ENCODE results near the gene KCNN4. TPM values are rescaled to one million over a fixed set of nuclear protein-coding genes. Genes with fewer than 3 reads are reported as not detected.

The KCNN4 gene
- total RNA-seq, 1 donor from 2014 or later = 0.41 TPM

DNA sequence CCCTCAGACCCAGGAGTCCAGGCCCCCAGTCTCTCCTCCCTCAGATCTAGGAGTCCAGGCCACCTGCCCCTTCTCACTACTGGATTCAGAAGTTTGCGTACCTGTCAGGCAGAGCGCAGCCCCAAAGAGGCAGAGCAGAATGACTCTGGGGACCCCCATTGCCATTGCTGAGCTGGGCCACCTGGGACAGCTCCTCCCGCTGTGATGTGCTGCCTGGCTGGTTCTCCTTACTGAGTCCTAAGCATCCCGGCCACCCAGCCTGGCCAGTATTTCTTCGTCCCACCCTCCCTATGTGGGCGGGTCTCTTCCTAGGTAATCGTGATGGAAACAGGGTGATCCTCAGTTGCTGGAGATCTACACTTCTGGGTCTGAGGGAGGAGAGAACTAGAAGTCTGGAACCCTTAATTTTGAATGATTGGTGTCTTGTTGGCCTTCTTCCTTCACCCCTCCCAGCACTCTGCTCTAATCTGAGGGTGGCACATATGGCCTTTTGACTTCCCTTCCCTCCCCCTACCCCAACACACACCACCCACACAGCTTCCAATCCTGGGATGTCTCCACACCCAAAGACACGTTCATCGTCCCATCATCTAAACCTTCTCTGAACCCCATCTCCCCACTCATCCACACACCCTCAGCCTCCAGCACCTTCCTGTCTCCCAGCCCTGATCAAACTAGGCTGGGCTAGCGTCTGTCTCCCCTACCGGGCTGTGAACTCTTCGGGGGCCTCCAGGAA is 21.6 kb upstream of the KCNN4 start, which contains the start of gene LYPD5:
Gene LYPD5, minus strand, starts transcription at position 232 of the 736 bp plus-strand sequence. Its CDS starts 67 bp downstream, at position 165.
- ATAC-seq = no peak
- no peak for DNase-seq (ENCODE audit: missing footprints)
- intact Hi-C loops (cut with DNase I) = no loop called here

DNA sequence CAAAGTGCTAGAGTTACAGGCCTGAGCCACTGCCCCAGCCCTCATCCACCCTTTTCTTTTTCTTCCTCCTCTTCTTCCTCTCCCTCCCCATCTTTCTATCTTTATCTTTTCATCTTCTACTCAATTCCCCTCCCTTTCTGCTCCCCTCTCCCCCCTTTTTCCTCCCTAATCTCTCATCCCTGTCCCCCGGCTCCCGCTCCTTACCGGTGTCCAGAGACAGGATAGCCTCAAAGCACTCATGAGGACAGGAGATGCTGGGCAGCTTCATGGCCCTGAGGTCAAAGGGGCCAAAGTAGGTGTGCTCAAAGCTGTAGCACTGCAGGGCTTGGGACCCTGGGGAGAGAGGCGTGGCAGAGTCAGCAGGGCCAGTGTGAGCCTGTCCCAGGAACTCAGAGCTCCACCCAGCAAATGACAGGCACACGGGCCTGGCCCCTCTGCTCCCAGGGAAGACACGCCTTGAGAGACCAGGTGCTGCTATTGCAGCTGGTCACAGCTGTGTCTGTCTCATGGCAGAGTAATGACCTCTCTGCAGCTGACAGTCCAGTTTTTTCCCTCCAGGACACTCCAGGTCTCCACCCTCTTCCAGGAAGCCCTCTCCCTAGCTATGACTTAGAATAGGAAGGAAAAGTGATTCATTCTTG is 18.8 kb upstream of the KCNN4 start:
- DNase-seq (ENCODE audit: missing footprints) (no peak), ATAC-seq (no peak)
- intact Hi-C loops (cut with DNase I) = no loop called here

DNA sequence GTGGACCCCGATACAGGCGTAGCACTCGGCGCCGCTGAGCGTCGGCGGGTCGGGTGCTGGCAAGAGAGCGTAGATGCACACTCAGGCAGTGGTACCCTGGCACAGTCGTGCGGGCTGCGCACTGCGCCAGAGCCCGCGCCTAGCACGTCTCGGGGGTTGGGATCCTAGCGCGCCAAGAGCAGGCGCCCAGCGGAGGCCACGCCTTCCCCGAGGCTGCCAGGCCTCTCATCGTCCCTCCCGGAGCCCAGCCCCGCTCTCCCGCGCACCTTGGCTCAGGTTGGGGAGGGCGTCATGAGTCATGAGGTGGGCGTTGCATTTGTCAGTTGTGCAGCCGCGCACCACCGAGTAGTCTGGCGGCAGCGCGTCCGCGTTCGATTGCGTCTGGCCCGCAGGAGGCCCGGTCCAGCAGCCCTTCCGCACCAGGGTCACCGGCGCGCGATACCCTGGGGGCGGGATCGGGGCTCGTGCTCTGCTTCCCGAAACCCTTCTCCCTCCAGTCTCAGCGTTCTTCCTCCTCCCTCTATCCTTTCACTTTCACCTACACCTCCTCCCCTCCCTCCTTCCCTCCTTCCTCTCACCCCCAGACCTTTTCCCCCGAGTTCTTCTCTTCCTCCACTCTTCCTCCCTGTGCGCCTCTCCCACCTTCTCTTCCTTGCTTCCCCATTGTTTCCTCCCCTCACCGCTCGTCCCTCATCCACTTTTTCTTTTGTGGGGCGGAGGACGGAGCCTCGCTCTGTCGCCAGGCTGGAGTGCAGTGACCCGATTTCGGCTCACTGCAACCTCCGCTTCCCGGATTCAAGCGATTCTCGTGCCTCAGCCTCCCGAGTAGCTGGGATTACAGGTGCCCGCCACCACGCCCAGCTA is 18.0 kb upstream of the KCNN4 start:
- peak; percentile 42 for ATAC-seq
- no peak for DNase-seq (ENCODE audit: missing footprints)
- intact Hi-C loops (cut with DNase I) = no loop called here

DNA sequence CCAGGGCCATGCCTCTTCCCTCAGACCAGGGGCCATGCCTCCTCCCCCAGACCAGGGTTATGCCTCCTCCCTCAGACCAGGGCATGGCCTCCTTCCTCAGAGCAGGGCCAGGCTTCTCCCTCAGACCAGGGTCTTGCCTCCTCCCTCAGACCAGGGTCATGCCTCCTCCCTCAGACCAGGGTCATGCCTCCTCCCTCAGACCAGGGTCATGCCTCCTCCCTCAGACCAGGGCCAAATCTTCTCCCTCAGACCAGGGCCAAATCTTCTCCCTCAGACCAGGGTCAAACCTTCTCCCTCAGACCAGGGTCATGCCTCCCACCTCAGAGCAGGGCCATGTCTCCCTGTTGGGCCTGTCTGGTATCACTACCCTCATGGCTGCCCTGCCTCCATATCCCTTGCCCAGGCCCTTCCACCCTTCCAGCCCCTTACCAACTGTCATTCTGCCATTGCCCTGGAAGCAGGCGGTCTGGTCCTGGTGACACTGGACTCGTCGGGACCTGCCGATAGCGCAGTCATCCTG is 17.3 kb upstream of the KCNN4 start:
- no peak for ATAC-seq
- intact Hi-C loops (cut with DNase I) = no loop called here
- no peak for DNase-seq (ENCODE audit: missing footprints)

DNA sequence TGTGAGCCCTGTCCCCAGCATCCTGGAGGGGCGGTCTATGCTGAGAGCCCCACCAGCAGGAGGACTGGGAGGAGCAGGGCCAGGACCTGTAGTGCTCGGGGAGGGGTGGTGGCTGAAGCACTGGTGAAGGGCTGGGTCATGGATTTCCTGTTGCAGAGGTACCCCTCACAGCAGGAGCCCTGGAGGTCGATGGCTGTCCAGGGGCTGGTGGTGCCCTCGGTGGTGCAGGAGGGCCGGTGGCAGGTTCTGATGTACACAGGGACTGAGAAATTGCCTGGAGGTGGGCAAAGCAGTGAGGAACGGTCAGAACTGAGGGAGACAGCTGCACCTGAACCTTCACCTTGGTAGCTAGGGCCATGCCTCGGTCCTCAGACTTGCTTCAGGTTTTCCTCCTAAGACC is 16.8 kb upstream of the KCNN4 start:
- intact Hi-C loops (cut with DNase I) = no loop called here
- ATAC-seq (no peak), DNase-seq (ENCODE audit: missing footprints) (no peak)

DNA sequence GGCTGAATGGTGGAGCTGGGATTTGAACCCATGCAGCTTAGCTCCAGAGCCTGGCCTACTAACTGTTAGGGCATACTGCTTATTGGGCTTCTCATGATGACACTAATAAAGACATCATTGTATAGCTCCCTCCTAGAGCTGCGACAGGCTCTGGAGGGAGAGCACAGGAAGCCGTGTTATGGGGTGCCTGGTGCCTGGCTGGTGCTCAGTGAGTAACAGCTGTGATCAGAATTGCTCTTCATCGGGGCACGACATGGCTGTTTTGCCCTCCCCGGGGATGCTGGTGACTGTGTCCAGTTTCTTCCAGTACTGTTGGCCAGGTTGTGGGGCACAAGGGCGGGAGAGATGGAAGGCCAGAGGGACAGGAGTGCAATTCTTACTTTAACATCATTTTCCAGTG is 16.3 kb upstream of the KCNN4 start:
- ATAC-seq (no peak), DNase-seq (ENCODE audit: missing footprints) (no peak)
- intact Hi-C loops (cut with DNase I) = no loop called here

DNA sequence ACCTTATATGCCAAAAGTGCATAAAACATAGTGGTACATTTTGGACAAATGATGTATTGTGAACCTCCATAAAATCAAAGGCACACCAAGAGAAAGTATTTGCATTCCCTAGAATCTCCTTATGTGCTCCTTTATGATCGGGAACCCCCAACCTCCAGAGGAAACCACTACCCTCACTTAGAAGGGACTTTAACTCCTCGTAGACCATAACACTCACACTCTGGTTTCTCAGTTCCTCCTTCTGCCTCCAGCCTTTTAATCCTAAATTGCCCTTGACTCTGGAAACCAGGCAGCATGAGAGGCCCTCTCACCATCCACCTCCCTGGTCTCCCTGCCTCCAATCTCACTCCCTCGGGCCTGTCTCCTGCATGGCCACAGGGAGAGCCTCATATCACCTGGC is 9.8 kb upstream of the KCNN4 start:
- ATAC-seq (no peak), DNase-seq (ENCODE audit: missing footprints) (no peak)
- intact Hi-C loops (cut with DNase I) = no loop called here

DNA sequence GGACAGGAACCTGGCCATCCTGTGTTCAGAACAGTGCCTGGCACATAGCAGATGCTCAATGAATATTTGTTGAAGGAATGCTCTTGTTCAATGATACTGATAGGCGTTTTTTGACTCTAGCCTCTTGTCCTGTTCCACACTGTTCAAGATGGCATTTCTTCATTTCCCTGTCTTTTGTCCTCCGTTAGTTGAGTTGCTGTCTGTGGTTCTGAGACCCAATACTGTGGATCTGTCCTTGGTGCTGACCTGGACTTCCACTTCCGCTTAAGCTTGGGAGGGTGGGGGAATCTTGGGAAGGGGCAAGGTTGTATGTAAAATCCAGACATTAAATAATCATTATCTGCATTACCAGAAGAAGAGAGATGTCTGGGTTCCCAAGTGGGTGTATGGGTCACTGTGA is 8.3 kb upstream of the KCNN4 start:
- DNase-seq (ENCODE audit: missing footprints) = no peak
- intact Hi-C loops (cut with DNase I) = loop anchor here (10.0 kb wide), 1 partner anchor 334 kb away; no protein-coding TSS in a partner anchor
- ATAC-seq = no peak

DNA sequence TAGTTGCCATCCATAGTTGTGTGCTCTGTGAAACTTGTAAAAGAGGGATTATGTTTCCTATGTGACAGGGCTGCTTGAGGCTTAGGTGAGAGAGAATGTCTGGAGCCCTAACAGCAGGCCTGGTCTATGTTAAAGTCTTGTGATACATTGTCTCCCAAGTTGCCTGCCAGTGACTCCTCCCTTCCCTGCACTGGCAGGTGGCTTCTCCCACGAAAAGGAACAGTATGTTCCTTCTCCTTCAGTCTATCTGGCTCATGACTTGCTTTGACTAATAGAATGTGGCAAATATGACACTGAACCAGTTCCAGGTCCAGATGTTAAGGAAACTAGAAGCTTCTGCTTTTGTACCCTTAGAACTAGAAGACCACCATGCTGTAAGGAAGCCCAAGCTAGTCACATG is 5.9 kb upstream of the KCNN4 start:
- DNase-seq (ENCODE audit: missing footprints) (no peak), ATAC-seq (no peak)
- intact Hi-C loops (cut with DNase I) = loop anchor here (10.0 kb wide), 1 partner anchor 332 kb away; no protein-coding TSS in a partner anchor

DNA sequence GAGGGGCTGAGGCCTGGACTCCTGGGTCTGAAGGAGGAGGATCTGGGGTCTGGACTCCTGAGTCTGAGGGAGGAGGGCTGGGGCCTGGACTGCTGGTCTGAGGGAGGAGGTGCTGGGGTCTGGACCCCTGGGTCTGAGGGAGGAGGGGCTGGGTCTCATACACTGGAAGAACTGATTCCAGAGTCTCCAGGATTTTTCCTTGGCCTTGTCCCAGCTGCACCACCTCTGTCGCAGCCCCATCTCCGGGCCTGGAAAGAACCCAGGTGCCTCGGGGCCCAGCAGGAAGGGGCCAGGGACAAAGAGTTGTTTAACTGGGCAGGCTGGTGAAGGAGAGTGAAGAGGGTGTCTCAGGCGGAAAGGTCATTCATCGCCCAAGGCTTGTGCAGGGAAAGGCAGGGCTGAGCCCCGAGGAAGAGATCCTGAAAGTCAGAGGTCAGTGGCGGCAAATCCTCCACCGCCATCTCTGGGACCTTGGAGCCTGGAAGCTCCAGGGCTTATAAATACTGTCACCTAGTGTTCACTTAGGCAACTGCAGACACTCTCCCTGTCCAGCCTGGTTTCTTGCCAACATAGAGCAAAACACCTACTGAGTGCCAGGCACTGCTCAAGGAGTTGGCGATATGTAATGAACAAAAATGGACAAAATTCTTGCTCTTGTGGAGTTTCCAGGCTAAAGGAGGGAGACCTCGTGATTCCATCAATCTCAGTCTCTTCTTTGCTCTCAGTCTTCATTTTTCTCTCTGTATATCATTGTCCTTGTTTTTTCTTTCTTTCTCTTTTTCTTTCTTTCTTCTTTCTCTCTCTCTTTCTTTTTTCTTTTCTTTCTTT is 4.4 kb upstream of the KCNN4 start:
- peak; percentile 82 for ATAC-seq
- intact Hi-C loops (cut with DNase I) = loop anchor here (1.0 to 10.0 kb wide), 2 partner anchors 39 to 330 kb away; no protein-coding TSS in a partner anchor
- no peak for DNase-seq (ENCODE audit: missing footprints)

DNA sequence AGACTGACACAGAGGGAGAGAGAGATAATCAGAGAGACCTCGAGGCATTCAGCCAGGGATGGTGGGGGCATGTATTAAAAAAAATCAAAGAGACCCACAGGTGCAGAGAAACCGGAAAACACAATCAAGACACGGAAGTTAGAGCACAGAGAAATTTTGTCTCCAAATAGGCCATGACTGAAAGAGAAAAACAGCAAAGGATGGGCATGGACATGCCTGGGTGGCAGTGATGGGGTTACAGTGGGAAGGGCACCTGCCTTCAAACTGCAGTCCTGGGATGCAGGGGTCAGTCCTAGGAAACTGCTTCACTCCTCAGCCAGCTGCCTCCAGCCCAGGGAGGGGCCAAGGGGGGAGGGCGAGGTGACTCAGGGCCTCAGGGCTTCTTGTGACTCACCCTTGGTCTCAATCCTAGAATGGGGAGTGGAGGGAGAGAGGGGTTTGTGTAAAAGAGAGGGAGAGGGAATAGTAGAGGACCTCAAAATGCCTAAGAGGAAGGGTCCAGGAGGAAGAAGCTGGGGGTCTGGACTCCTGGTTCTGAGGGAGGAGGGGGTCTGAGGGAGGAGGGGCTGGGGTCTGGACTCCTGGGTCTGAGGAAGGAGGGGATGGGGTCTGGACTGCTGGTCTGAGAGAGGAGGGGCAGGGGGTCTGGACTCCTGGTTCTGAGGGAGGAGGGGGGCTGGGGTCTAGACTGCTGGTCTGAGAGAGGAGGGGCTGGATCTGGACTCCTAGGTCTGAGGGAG is 3.6 kb upstream of the KCNN4 start:
- intact Hi-C loops (cut with DNase I) = loop anchor here (10.0 kb wide), 1 partner anchor 330 kb away; no protein-coding TSS in a partner anchor
- DNase-seq (ENCODE audit: missing footprints) (no peak), ATAC-seq (no peak)

DNA sequence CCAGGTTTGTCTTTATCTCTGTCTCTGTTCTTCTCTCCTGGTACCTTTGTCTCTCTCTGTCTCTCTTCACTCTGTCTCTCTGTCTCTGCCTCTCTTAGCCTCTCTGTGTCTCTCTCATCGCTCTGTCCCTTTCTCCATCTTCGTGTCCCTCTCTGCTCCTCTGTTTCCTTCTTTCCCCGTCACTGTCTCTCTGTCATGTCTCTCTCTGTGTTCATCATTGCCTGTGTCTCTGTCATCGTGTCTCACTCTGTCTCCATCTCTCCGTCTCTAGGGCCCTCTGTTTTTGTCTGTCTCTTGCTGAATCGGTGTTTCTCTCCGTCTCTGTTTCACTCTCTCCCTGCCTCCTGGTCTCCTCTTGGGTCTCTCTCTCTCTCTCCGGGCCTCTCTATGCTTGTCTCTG is 2.9 kb upstream of the KCNN4 start:
- DNase-seq (ENCODE audit: missing footprints) (no peak), ATAC-seq (no peak)
- intact Hi-C loops (cut with DNase I) = loop anchor here (10.0 kb wide), 1 partner anchor 329 kb away; no protein-coding TSS in a partner anchor

DNA sequence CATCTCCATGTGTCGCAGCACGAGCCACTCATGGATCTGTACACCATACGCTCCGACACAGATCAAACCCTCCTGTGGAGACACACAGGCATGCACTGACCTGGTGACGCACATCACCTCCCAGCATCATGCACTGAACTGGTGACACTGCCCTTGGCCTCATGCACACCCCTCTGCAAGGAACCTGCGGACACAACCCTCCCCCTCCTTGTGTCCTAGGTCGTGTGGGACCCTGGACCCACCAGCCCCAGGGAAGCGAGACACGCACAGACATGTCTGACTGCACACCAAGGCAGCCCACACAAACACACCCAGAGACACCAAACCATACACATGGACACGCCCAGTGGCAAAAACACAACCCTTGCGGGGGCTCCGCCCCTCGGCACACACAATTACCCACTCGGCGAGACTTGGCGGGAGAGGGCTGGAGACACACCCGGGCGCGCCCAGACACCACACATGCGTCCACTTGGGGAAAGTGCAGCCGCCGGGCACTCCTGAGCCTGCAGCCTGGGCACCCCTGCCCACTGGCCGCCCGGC is 2.0 kb upstream of the KCNN4 start:
- intact Hi-C loops (cut with DNase I) = loop anchor here (10.0 kb wide), 1 partner anchor 328 kb away; no protein-coding TSS in a partner anchor

DNA sequence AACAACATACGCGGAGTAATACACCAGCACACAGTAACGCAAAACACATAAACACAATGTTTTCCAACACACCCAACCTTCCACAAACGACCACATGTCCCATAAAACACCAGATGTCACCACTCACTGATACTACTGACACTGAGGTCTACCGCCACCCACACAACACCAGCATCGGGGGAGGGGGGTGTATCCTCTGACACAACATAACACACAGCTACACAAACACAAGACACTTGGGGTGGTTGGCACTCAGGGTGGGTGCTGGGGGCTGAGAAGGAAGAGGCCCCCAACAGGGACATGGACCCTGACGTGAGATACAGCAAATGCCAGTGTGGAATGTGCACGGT is 1.5 kb upstream of the KCNN4 start:
- intact Hi-C loops (cut with DNase I) = loop anchor here (10.0 kb wide), 1 partner anchor 327 kb away; no protein-coding TSS in a partner anchor
- no peak for DNase-seq (ENCODE audit: missing footprints)
- no peak for ATAC-seq

More for the DNA sequence above, 2.0 kb upstream of the KCNN4 start:
- no peak for ATAC-seq
- DNase-seq (ENCODE audit: missing footprints) = no peak

DNA sequence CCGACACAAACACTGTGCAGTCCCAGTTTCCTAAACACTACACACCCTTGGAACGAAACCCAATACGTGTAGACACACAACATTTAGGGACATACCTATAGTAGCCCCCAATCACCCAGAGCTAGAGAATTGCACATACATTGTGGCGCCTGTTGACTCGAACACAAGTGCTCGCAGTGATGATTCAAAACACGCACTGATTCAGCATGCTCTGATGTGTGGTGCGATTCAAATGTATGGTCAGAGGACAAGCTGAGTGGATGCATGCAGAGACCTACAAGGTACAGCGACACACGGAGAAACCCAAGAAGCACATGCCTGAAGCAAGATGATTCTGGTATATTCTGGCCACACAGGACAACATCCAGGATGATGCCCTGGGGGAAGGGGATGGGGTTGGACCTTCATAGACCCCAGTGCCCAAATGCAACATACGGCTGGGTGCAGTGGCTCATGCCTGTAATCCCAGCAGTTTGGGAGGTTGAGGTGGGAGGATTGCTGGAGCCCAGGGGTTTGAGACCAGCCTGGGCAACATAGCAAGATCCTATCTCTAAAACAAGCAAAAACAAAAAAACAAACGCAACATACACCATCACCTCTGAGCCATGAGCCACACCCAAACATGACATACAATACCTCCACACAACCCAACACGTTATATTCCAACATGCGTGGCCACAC is 997 bp upstream of the KCNN4 start:
- intact Hi-C loops (cut with DNase I) = loop anchor here (10.0 kb wide), 1 partner anchor 327 kb away; no protein-coding TSS in a partner anchor
- DNase-seq (ENCODE audit: missing footprints) (no peak), ATAC-seq (no peak)

DNA sequence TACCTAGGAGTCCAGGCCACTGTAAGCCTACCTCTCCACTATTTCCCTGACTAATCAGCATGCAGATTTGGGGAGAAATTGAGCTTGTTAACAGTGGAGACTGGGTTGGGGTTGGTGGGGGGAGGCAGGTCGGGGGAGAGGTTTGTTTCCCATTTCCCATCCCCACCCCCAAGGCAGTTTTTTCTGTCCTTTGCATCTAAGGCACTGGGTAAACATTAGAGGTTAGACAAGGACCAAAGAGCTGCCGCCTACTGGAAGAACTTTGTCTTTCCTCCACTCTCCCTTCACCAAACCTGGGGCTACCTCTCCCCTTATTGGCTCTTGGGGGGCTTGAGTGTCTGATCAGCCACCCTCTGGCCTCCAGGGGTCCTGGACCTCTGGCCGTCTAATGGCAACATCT is 953 bp downstream of the KCNN4 start:
- no peak for ATAC-seq
- DNase-seq (ENCODE audit: missing footprints) = no peak
- intact Hi-C loops (cut with DNase I) = loop anchor here (10.0 kb wide), 2 partner anchors 245 to 325 kb away; partner anchors contain the start of gene ZNF575
